HUES48 (cell line): Measurements from ENCODE around the gene FRMPD2.
"Not testable (repeated sequence)": the region's sequence is repeated elsewhere in the genome, so short reads cannot be mapped to it uniquely, and the experiment has no call there.

Experiments
- H3K27ac ChIP-seq: one replicate; pipeline ENCODE4 v1.7.0; 2013; ENCODE audit warnings: low read depth, low read length, inconsistent platforms
- H3K27me3 ChIP-seq: 2 replicates; pipeline ENCODE4 v1.6.1; 2013; ENCODE audit warnings: mild to moderate bottlenecking, low read length; ENCODE audit not compliant: control insufficient read depth, insufficient read depth
- H3K36me3 ChIP-seq: 2 replicates; pipeline ENCODE4 v1.6.1; 2013; ENCODE audit warnings: low read length; ENCODE audit not compliant: control insufficient read depth, insufficient read depth
- H3K4me1 ChIP-seq: 2 replicates; pipeline ENCODE4 v1.6.1; 2013; ENCODE audit warnings: mild to moderate bottlenecking, low read length; ENCODE audit not compliant: control insufficient read depth, insufficient read depth
- H3K4me3 ChIP-seq: 2 replicates; pipeline ENCODE4 v1.5.1; 2013; ENCODE audit warnings: mild to moderate bottlenecking, low read depth, low read length
- H3K9ac ChIP-seq: 2 replicates; pipeline ENCODE4 v1.6.1; 2013; ENCODE audit warnings: mild to moderate bottlenecking, low read depth, low read length, moderate library complexity
- H3K9me3 ChIP-seq: 2 replicates; pipeline ENCODE4 v1.6.1; 2013; ENCODE audit warnings: low read length; ENCODE audit not compliant: control insufficient read depth, insufficient read depth

The FRMPD2 gene

GRCh38 chr10:48172715-48173114 lies 101.8 kb downstream of the FRMPD2 start:
- not testable (repeated sequence) for H3K27ac ChIP-seq, H3K27me3 ChIP-seq, H3K4me1 ChIP-seq, H3K36me3 ChIP-seq, H3K9me3 ChIP-seq, H3K9ac ChIP-seq, H3K4me3 ChIP-seq

DNA sequence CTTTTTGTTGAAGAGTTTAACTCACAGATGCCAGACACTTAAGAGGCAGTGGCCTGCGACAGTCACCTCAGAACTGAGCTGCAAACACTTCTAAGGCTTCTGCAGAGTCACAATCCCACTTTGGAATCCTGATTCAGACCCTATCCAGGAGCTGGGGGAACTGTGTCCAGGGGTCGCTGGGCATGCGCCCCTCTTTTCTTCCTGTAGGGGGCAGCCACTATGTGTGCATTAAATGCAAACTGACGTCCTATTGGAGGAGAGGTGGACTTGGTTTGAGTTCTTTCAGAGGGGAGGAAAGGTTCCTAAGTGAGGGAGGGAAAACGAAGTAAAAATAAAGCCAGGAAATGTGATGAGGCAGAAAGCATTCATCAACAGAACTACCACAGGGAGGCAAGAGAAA lies 113.8 kb downstream of the FRMPD2 start:
- not testable (repeated sequence) for H3K36me3 ChIP-seq, H3K4me3 ChIP-seq, H3K4me1 ChIP-seq, H3K27me3 ChIP-seq, H3K9ac ChIP-seq, H3K9me3 ChIP-seq, H3K27ac ChIP-seq

GRCh38 chr10:48160163-48160562 lies 114.3 kb downstream of the FRMPD2 start:
- H3K4me1 ChIP-seq, H3K36me3 ChIP-seq, H3K27me3 ChIP-seq, H3K9me3 ChIP-seq, H3K27ac ChIP-seq, H3K4me3 ChIP-seq, H3K9ac ChIP-seq: not testable (repeated sequence)

DNA sequence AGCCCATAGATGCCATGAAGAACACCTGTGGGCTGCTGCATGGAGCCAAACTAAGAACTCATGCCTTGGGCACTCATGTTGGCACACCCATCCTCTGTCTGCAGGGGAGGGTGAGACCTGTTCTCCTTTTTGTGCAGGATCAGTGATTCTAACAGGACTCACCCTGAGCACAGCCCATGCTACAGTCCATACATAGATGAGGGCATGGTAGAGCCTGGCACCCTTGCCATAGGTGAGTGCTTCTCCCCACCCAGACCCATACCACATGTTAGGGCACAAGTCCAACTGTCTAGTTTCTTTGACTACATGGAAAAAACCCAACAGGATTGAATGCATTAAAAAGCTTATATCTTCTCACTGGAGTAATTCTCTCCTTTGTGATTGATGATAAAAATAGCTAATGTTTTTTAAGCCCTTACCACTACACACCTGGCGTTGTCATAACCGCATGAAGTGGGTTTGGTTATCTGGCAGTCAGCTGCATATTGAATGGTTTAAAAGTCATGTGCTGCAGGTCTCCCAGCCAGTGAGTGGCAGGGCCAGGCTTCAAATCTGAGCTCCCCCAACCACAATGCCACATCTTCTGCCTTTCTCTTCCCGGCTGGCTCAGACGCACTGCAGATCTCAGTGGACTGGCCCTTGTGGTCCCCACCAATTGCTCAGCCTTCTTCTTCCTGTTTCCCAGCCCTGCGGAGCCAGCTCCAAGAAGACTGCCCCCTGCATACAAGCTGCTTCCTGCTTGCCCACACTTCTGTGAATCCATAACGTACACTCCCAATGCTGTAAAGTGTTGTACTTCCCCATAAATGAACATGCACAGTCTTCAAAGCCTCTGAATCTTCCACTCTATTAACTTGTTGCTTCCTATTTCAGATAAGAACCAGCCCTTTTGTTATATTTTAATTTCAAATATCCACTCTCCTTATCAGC lies 120.0 kb downstream of the FRMPD2 start:
- not testable (repeated sequence) for H3K9me3 ChIP-seq, H3K4me1 ChIP-seq, H3K36me3 ChIP-seq, H3K9ac ChIP-seq, H3K27me3 ChIP-seq, H3K27ac ChIP-seq, H3K4me3 ChIP-seq

GRCh38 chr10:48147643-48148042 lies 126.9 kb downstream of the FRMPD2 start:
- not testable (repeated sequence) for H3K9me3 ChIP-seq, H3K36me3 ChIP-seq, H3K27me3 ChIP-seq, H3K4me3 ChIP-seq, H3K4me1 ChIP-seq, H3K9ac ChIP-seq, H3K27ac ChIP-seq

GRCh38 chr10:48143721-48144642 lies 130.5 kb downstream of the FRMPD2 start:
- not testable (repeated sequence) for H3K4me1 ChIP-seq

DNA sequence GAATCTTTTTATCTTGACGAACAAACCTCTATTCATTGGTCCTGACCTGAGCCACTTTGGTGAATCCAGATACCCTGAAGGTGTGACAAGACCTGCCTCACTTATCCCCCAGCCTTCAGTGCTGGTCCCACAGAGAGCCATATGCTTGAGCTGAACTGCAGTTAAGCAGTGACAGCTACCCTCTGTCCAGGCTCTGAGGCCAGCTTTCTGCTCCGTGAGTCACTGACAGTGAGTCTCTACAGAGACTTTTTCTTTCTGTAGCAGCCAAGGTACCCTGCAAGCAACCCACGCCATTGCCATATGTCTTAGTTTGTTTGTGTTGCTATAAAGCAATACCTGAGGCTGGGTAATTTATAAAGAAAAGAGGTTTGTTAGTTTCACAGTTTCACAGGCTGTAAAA lies 133.5 kb downstream of the FRMPD2 start:
- H3K36me3 ChIP-seq, H3K4me1 ChIP-seq, H3K4me3 ChIP-seq, H3K27me3 ChIP-seq, H3K27ac ChIP-seq, H3K9ac ChIP-seq, H3K9me3 ChIP-seq: not testable (repeated sequence)

More at GRCh38 chr10:48143721-48144642, 130.5 kb downstream of the FRMPD2 start:
- H3K9me3 ChIP-seq, H3K36me3 ChIP-seq, H3K27me3 ChIP-seq, H3K27ac ChIP-seq, H3K4me3 ChIP-seq, H3K9ac ChIP-seq: not testable (repeated sequence)

- H3K9me3 ChIP-seq, H3K9ac ChIP-seq, H3K4me3 ChIP-seq, H3K36me3 ChIP-seq, H3K4me1 ChIP-seq, H3K27ac ChIP-seq, H3K27me3 ChIP-seq: not testable (repeated sequence)
Observed at GRCh38 chr10:48139953-48140850, 134.3 kb downstream of the FRMPD2 start.

DNA sequence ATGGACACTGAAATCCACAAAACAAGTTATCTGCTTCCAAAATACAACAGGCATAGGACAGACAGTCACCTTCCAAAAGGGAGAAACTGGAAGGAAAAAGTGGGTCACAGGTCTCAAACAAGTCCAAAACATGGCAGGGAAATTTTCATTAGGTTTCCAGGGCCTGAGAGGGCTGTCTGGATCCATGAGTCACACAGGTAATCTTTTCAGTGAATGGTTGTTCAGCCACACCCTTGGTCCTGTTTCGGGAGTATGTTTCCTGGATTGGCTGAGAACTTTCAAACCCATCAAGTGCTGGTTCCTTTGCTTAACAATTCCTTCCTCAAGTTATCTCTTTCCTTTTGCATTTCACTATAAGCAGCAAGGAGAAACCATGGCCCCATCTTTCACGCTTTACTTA lies 145.5 kb downstream of the FRMPD2 start:
- H3K27ac ChIP-seq, H3K4me3 ChIP-seq, H3K27me3 ChIP-seq, H3K9me3 ChIP-seq, H3K4me1 ChIP-seq, H3K9ac ChIP-seq, H3K36me3 ChIP-seq: not testable (repeated sequence)

DNA sequence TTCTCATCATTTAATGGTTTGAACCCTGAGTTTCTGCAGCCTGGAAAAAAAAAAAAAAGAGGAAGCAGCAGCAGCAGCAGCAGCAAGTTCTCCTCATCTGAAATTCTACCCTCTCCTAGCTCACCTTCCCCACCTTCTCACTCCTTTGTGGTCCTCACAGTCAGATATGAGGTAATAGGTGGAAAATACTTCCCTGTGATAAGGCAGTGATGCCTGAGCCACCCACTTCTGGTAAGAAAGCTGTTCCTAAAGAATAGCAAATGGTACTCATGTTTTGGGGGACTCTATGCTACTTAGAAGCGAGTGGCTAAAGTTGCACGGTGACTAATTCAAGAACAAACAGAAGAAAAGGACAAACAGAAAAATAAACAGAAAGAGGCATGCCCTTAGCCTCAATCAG lies 148.2 kb downstream of the FRMPD2 start:
- not testable (repeated sequence) for H3K9me3 ChIP-seq, H3K4me3 ChIP-seq, H3K27ac ChIP-seq, H3K9ac ChIP-seq, H3K36me3 ChIP-seq, H3K27me3 ChIP-seq, H3K4me1 ChIP-seq
